Renal cortical epithelial cell (primary cell): ENCODE data around the gene SLC2A4. TPM values are rescaled to one million over a fixed set of nuclear protein-coding genes. Genes with fewer than 3 reads are reported as not detected.
"Not testable (repeated sequence)": the region's sequence is repeated elsewhere in the genome, so short reads cannot be mapped to it uniquely, and the experiment has no call there.

Experiments used
- DNase-seq: peaks from one replicate; pipeline ENCODE4 v3.0.0-alpha.2; 2011; ENCODE audit warnings: low read depth
- total RNA-seq: library from RNA; depleted of rRNA; stranded (reverse); fragments of >200 nt; gene quantifications from 2 replicates; pipeline ENCODE4 v1.2.3, GENCODE V29; 2014

The SLC2A4 gene
- 0.30 and 0.35 TPM in 2 replicates for total RNA-seq

DNA sequence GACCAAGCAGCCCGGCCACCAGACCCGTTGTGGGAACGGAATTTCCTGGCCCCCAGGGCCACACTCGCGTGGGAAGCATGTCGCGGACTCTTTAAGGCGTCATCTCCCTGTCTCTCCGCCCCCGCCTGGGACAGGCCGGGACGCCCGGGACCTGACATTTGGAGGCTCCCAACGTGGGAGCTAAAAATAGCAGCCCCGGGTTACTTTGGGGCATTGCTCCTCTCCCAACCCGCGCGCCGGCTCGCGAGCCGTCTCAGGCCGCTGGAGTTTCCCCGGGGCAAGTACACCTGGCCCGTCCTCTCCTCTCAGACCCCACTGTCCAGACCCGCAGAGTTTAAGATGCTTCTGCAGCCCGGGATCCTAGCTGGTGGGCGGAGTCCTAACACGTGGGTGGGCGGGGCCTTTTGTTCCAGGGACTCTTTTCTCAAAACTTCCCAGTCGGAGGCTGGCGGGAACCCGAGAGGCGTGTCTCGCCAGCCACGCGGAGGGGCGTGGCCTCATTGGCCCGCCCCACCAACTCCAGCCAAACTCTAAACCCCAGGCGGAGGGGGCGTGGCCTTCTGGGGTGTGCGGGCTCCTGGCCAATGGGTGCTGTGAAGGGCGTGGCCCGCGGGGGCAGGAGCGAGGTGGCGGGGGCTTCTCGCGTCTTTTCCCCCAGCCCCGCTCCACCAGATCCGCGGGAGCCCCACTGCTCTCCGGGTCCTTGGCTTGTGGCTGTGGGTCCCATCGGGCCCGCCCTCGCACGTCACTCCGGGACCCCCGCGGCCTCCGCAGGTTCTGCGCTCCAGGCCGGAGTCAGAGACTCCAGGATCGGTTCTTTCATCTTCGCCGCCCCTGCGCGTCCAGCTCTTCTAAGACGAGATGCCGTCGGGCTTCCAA lies at the start of gene SLC2A4:
Gene SLC2A4, plus strand, starts transcription at position 645 of the 879 bp plus-strand sequence. Its CDS starts 217 bp downstream, at position 862.
- peak; percentile 85 for DNase-seq

GRCh38 chr17:7232114-7232513 lies 49.4 kb upstream of the SLC2A4 start:
- no peak for DNase-seq

GRCh38 chr17:7233701-7234082 lies 47.8 kb upstream of the SLC2A4 start:
- peak; percentile 13 for DNase-seq

GRCh38 chr17:7234083-7234951 lies 47.2 kb upstream of the SLC2A4 start, which contains the start of gene DVL2:
Gene DVL2, minus strand, starts transcription at chr17:7234517. Its CDS starts 255 bp downstream, at chr17:7234262.
- peak; percentile 84 for DNase-seq

DNA sequence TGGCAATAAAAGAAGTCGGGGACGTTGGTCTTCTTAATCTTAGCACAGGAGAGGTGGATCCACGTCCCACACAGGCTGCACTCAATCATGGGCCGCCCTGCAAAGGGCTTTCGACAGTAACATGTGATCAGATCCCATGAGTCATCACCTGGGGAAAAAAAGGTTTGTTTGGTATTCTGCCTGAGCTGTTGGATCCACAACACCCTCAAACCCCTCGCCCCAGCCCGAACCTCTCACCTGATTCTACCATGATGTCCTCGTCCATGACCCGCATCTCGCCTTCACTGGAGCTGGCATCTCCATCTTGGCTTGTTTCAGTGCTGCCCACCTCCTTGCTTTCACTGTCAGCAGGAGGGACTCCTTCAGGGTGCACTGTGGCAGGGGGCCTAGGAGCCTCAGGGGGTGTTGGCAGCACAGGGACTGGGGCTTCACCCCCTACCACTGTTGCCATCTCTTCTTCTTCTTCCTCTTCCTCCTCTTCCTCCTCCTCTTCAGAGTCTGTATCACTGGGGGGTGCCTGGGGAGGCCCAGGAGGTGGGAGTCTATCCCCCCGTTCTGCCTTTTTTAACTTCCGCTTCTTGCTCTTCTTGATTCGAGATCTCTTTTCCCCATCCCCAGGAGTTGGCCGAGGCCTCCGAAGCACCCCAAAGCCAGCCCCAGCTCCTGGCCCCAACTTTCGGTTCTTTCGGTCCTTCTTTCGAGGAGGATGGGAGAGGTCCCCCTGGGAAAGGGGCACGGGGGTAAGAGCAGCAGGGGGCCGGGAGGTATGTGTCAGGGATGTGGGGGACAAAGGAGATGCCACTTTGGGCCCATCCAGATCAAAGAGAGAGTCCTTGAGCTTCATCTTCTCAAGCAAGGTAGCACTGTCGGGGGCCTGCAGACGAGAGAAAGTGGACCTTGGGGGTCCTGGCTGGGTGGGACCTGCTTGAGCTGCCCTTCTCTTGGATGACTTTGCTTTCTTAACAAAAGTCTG lies 45.5 kb upstream of the SLC2A4 start:
- peak; percentile 58 for DNase-seq

- no peak for DNase-seq
Measured at GRCh38 chr17:7236808-7237207, 44.7 kb upstream of the SLC2A4 start.

DNA sequence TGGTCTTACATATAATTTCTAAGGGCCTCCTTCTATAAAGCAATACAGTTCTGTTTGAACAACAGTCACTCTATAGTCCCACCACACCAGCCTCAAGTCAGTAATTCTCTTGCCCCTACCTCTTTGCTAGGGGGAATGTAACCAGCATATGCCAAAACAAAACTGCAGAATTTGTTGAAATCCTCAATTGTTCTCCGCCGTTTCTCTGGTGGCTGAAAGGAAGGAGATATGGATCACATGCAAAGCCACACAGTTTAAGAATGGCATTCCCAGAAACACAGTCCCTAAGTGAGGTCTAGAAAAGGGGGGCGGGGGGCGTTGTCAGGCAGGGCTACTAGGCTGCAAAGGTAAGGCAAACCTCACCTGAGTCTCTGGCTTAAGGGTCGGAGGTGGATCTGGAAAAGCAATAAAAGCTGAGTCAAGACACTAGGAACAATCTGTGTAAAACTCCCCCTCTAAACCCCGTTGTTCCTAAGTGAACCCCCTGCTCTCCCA lies 44.2 kb upstream of the SLC2A4 start:
- DNase-seq: no peak

DNA sequence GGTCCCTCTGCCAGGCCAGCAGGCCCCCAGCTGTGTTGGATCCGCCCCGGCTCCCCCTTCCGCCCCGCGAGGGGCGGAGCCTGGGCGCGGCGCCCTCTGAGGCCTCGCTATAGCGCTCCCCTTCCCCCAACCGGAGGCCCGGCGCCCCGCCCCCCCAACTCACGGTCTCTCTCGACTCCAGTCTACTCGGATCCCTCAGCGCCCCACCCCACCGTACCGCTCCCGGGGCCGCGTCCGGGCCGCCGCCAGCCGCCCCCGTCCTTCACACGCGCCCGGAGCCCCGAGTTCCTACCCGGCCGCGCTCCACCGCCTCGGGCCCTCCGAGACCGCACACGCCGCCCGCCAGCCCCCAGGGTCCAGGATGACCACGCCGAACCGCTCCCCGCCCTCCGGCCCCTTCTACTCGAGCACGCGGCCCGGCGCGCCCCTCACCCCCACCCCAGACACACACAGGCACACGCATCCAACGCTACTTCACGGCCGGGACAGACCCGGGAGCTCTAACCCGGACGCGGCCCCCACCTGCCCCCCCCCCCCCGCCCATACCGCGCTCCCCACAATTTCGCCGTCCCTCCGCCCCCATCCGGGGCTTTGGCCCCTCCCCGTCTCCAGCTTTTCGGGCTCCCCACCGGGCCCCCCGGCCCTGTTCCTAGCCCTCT lies 43.6 kb upstream of the SLC2A4 start:
- no peak for DNase-seq

- DNase-seq: no peak
Measured at GRCh38 chr17:7238420-7239090, 43.0 kb upstream of the SLC2A4 start.

- peak; percentile 98 for DNase-seq
Measured at GRCh38 chr17:7239091-7240027, 42.2 kb upstream of the SLC2A4 start, which contains the start of gene PHF23. Gene PHF23, minus strand, starts transcription at chr17:7239457. Its CDS starts 178 bp downstream, at chr17:7239279.

DNA sequence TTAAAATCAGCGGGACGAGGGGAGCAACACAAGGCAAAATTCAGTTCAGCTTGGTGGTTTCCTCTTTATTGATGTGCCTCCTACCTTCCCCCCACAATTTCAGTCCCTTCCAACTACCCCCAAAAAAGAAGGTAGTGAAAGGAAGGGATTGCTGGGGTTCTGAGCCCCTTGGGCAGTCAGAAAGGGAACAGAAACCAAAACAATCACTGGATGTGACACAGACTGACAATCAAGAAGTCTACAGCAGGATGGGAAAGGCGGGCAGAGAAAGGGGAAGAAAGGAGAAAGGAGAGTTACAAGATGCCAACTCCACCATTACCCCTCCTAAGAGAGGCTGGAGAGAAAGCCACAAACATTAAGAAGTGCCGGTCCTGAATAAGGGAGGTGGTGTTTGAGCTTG lies 41.1 kb upstream of the SLC2A4 start:
- DNase-seq: no peak

GRCh38 chr17:7241090-7241733 lies 40.3 kb upstream of the SLC2A4 start:
- DNase-seq: no peak

- peak; percentile 71 for DNase-seq
Measured at GRCh38 chr17:7241783-7242716, 39.5 kb upstream of the SLC2A4 start, which contains the start of gene GABARAP. Gene GABARAP, minus strand, starts transcription at chr17:7242449. Its CDS starts 119 bp downstream, at chr17:7242330.

GRCh38 chr17:7242717-7243452 lies 38.6 kb upstream of the SLC2A4 start:
- DNase-seq: peak; percentile 84

DNA sequence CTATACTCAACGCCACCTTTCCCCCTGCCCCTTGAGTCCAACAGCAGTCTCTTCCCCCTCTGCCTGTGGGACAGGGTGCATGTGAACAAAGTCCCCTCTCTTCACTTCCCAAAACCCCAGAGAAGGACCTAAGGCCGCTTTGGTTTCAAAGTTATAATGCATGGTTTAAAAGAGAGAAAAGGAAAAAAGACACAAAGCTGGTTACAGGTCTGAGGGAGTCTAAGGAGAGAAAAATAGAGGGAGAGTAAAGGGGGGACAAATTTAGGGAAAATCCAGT lies 38.1 kb upstream of the SLC2A4 start:
- DNase-seq: no peak

DNA sequence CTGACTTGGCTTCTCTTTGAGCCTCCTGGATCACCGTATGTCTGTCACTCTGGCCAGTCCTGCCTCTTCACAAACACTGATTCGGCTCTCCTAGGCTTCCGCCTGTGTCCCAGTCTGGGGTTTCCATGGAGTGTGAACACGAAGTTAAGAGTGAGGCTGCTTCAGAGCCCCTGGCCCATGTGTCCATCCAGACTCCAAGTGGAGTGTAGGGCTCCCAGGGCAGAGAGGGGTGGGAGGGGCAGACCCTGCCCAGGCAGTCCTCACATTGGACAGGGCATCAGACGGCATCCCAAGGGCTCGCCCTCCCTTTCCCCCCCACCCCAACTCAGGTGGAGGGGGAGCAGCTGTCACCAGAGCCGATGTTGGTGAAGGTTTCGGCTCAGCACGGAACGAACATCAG lies 37.7 kb upstream of the SLC2A4 start:
- DNase-seq: not testable (repeated sequence)
